ENCODE results near the gene TXNDC16.

GRCh38 chr14:52413729-52414408 lies 138.4 kb downstream of the TXNDC16 start:
- TF ChIP-seq CTCF (conservative IDR thresholded peaks at IDR 0.05; ENCODE audit: low read length) (no peak), EZH2phosphoT487 (IDR thresholded peaks at IDR 0.05; ENCODE audit: borderline replicate concordance, low read depth, low read length) (no peak)

Data from OCI-LY7 (cell line).